Stimulated activated CD4-positive, alpha-beta T cell treated with anti-CD3 and anti-CD28 coated beads, Interleukin-15, amount 100 ng/mL, for 48 hours (primary cell): Measurements from ENCODE around the gene NENF.

Source experiments
- DNase-seq, 2 donors: peaks; one replicate each; pipeline ENCODE4 v3.0.0-alpha.2; 2020; ENCODE audit warnings: low read depth in 2 of 2

Gene NENF

GRCh38 chr1:212431644-212432043, 1.1 kb upstream of the NENF start:
- DNase-seq: no peak

- DNase-seq: no peak
These were observed 454 bp upstream of the NENF start for GRCh38 chr1:212432272-212432660.

GRCh38 chr1:212433577-212434462, 1.1 kb downstream of the NENF start:
- no peak for DNase-seq

- no peak for DNase-seq
These were observed 2.3 kb downstream of the NENF start for GRCh38 chr1:212434992-212435391.

DNA sequence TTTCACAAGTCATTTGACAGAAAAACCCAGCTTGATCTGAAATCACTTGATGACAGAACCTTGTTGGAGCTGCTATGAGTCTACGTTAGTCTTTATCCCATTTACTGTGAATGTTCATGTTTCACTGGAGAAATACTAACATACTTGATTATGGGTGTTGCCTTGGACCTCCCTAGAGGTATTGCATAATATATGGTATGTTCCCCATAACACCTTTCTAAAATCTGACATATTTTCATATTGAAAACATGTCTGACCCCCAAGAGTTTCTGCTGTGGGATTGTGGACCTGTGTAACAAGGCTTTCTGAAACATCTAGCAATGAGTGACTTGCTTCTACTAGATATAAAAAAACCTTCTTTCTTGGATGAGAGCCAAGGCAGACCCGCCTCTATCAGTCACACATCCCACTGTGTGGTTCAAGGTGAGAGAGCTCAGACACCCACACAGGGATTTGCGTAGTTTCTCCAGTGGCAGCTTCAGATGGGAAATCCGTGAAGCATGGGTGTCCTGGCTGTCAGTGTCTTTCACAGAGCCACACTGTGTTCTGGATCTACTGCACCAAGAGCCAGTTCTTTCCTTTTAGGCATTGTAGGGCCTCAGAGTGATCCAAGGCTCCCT, 4.6 kb downstream of the NENF start:
- DNase-seq: no peak

DNA sequence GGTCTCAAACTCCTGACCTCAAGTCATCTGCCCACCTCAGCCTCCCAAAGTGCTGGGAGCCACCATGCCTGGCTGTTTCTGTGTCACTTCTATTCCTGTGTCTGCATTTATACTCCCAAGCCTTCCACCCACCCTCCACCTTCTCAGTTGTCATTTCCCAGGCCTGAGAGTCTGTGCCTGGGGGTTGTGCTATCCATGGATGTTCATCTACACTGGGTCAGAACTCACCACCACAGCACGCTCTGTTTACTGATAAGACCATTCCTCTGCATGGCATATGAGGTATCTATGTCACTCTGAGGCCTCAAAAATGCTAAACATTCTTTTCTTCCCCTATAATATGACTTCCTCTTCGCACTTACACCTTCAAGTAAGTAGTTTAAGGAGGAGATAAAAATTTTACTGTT, 6.1 kb downstream of the NENF start:
- no peak for DNase-seq

DNA sequence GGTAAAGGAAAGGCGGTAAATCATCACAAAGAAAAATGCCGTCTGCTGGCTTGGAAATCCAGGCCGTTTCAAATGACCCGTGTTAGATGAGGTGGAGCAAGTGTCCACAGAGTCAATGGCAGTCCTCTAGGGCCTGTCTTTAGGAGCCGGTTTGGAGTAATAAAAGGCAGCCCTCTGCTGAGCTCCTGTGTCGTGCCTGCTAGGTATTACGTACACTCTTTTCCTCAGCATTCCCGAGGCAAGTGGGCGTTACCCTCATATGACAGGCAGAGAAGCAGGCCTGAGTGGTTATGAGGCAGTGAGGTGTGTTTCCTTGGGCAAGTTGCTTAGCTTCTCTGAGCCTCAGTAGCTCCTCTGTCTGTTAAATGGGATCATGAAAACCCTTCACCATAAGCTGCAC, 7.7 kb downstream of the NENF start:
- DNase-seq: no peak

GRCh38 chr1:212442408-212442807, 9.7 kb downstream of the NENF start:
- DNase-seq: no peak

DNA sequence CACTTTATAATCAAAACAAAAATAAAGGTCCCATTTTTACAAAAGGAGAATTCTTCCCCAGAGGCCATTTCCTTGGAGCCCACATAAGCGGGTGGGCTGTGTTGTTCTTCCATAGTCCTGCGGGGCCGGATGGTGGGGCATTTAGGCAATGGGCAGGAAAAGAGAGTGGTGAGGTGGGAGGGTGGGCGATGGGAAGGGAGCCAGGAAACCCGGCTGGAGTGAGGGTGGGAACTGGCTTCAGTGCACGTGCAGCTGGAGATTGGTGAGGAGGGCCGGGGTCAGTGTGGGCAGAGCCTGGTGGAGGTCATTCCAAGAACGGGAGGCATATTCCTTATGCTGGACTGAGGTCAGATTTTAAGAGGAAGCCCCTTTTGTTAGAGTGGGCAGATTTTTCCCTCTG, 13.6 kb downstream of the NENF start:
- no peak for DNase-seq

DNA sequence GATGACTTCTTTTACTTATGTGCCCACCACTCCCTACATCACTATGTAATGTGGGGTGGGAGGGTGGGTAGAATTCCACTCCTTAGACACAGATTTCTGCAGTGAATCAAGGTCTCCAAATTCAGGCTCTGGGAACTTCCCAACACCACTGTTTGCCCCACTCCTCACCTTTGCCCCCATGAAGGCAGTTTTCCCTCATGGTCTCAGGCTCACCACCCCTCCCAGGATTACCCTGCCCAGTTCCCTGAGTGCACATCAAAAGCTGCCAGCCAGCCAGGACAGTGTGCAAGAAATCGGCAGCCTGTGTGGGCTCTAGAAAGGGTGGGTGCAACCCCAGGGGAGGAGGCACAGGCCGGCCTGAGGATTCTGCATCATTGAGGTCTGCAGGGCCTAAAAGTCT, 14.8 kb downstream of the NENF start:
- DNase-seq: no peak

GRCh38 chr1:212450331-212450881, 17.7 kb downstream of the NENF start:
- no peak for DNase-seq

- no peak for DNase-seq
These were observed 18.9 kb downstream of the NENF start for GRCh38 chr1:212451416-212452322.

GRCh38 chr1:212452323-212453155, 19.8 kb downstream of the NENF start:
- DNase-seq: no peak

- no peak for DNase-seq
These were observed 20.6 kb downstream of the NENF start for GRCh38 chr1:212453156-212453857.

DNA sequence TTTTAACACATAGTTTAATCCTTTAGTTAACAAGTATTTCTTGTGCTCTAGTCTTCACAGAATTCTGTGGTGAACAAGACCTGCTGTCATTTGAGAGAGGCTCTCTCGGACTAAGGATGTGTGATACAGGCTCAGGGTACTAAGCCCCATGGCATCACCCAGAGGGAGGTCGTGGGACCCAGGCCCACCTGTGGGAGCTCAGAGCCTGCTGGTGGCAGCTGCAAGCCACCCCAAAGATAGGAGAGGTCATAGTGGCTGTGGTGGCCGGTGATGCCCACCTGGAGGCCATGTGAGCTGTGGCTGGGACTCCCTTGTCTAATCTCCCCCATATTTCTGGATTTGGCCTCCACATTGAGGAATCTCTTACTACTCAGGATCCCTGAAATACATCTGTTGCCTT, 22.0 kb downstream of the NENF start:
- DNase-seq: no peak

GRCh38 chr1:212455401-212455800, 22.7 kb downstream of the NENF start:
- no peak for DNase-seq

GRCh38 chr1:212455803-212456528, 23.2 kb downstream of the NENF start:
- DNase-seq: peak; percentile 68 to 78

GRCh38 chr1:212457740-212458338, 25.1 kb downstream of the NENF start:
- DNase-seq: peak; percentile 36 to 57

GRCh38 chr1:212458817-212459216, 26.1 kb downstream of the NENF start:
- DNase-seq: no peak
